GM21381 (cell line): ENCODE results near the gene ETV6.

Experiments used
- ATAC-seq: cut with Tn5 transposase; IDR thresholded peaks from one replicate; pipeline ENCODE4 v1.9.1; 2021; ENCODE audit warnings: mild to moderate bottlenecking, moderate library complexity; ENCODE audit not compliant: unreplicated experiment

Gene ETV6

DNA sequence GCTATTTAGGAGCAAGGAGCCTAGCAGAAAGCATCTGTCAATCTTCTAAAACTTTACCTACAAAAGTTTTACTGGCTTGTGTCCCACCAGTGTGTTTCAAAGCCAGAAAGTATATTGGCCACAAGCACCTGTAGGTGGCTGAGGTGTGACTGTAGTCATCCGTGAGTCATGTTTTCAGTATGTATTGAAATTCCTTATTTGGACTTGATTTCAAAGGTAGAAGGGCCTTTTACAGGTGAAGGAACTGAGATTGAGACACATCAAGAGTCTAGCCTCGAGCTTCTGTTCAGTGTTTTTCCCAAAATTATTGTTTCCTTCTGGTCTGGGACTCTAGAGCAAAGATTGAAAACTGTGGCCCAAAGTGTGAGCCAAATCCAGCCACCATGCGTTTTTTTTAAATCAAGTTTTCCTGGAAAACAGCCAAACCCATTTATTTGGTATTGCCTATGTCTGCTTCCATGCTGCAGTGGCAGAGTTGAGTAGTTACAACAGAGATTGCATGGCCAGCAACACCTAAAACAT, 226.0 kb downstream of the ETV6 start:
- ATAC-seq, result no peak

DNA sequence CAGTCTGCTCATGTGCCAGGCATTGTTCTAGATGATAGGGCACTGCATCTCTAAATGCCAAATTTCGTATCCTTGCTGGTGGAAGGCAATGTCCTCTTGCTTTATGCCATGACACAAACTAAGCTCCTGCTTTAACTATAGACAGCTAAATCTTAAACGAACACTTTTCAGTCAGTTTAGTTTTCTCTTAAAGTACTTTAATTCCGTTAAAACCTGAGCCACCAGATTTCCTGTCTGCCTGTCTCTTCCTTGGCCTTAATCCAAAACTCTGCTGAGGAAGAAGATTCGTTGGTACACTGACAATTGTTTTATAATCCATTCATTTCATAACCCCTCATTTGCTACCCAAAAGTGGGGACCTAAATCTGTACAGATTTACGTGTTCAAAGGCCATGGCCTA, 226.8 kb downstream of the ETV6 start:
- ATAC-seq, result no peak

- ATAC-seq, result no peak
Measured at GRCh38 chr12:11877102-11877826, 227.8 kb downstream of the ETV6 start.

- no peak for ATAC-seq
Measured at GRCh38 chr12:11877869-11878780, 228.7 kb downstream of the ETV6 start.

- no peak for ATAC-seq
Measured at GRCh38 chr12:11879306-11879705, 229.8 kb downstream of the ETV6 start.

DNA sequence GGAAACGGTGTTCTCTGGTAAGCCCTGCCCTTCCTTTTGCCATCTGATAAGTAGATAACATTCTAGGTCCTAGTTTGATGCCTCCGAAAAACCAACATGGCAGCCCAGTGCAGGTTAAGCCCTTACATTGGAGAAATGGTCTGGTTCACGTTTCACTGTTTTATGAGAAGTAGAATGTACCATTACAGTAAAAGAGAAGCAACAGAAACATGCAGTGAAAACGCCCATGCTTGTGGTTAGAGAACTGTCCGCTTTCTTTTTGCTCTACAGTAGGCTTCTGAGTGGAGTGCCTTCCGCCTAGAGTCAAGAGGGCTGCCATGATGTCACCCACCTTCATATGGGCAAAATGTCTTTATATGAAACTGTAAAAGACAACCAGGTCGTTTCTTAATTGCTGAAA, 230.9 kb downstream of the ETV6 start:
- ATAC-seq, result no peak

GRCh38 chr12:11881835-11882234, 232.4 kb downstream of the ETV6 start:
- no peak for ATAC-seq

- ATAC-seq, result peak; percentile 50
Measured at GRCh38 chr12:11882301-11883019, 233.0 kb downstream of the ETV6 start.

GRCh38 chr12:11884116-11884515, 234.6 kb downstream of the ETV6 start:
- ATAC-seq, result no peak

- ATAC-seq, result no peak
Measured at GRCh38 chr12:11884706-11885105, 235.2 kb downstream of the ETV6 start.

DNA sequence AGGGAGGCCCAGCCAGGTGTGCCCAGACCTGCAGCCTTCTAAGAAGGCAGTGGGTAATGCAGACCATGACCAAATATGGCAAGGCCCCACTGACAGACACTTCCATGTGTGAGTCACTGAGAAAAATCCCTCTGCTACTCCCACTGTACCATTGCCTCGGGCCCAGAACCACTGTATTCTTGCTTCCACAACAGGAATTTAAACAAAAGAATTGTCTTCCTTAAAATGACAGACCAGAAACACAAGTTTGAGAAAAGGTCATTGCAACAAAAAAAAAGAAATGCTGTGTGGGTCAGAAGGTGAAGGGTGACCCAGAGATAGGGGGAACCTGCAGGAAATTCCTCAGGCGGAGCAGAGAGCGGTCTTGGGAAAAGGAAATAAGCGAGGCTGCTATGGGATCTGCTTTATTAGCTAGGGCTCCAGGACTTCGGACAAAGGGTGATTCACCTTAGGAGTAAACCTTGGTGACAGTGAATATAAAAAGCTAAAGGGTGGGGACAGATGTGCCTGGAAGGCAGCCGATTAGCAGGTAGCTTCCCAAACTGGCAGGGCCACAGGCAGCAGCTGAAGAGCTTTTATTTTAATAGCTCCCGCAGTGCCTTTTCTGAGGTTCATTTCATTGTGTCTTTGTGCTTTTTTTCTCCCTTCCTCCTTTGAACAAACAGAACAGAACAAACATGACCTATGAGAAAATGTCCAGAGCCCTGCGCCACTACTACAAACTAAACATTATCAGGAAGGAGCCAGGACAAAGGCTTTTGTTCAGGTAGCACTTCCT, 236.0 kb downstream of the ETV6 start:
- no peak for ATAC-seq

DNA sequence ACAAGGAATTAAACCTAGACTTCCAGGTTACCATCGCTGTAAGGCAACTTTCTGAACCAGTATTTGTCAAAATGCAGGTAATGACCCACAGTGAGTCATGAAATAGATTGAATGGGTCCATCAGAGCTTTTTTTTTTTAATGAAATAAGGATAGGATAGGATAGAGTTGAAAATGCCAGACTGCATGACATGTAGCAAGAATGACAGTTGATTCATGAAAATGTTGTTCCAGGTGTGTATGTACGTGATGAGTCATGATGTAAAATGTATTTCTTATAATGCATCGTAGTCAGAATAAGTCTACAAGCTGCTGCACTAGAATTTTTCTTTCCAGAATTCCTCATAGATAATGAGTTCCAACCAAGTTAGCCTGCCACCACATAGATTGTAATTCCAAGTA, 236.9 kb downstream of the ETV6 start:
- no peak for ATAC-seq

DNA sequence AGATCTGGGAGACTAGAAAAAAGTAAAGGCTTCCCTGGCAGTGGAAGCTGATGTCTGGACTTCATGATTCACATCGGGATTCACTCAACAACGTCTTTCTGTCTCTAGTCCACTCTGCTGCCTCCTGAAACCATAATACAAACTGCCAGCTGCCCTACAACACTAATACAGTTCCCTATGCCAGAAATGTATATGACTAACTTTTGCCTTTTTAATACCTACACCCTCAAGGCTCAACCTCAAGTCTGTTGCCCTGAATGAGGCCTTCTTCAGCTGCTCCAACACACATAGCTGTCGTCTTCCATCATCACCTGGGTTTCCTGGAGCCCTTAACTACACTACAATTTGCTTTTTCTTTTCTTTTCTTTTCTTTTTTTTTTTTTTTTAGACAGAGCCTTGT, 238.6 kb downstream of the ETV6 start:
- ATAC-seq, result no peak

- ATAC-seq, result no peak
Measured at GRCh38 chr12:11891346-11891745, 241.9 kb downstream of the ETV6 start.

GRCh38 chr12:11891754-11892386, 242.4 kb downstream of the ETV6 start:
- no peak for ATAC-seq

DNA sequence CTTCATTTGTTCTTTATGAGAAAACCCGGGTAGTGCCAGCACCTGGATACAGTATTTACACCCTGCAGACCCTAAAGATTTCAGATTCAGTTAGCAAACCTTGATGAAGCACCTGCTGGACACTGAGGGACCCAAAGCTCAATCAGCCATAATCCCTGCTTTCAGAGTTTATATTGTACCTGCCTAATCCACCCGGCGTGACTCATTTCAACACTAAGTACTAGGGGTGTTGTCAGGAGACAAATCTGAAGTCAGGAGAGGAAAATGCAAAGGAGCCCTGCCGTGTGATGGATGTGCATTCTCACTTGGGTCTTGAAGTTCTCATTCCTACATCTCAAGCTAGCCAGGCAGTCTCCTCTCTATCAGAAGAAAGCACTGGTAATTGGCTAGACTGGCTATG, 244.5 kb downstream of the ETV6 start:
- no peak for ATAC-seq

GRCh38 chr12:11894890-11895289, 245.4 kb downstream of the ETV6 start:
- no peak for ATAC-seq

DNA sequence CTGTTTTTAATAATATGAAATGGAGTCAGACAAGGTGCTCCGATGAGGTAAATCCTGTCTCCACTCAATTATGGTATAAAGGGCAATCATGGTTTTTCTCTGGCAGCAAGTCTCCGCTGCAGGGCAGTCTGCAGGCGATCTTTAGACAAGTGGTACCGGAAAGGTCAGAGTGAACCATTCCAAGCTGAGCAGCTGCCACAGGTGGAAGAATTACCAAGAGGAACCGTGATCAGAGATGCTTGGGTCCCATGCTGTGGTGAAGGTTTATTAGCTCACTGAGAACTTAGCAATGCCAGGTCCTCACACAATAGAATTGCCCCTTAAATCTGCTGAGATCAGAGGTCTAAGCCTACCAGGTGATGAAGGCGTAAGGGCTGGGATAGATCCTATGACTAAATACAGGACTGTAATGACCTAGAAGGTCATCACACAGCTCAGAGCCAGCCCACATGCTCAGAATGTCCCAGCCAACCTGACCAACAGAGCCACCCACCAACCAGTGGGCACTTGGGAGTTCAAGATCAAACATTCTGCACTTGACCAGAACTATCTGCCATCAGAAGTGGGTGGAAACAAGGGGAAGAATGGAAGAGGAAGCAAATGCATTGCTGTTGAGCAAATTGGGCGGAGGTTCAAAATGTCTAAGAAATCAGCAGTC, 246.1 kb downstream of the ETV6 start:
- no peak for ATAC-seq

GRCh38 chr12:11896417-11896929, 247.0 kb downstream of the ETV6 start:
- ATAC-seq, result no peak
